MM.1S (cell line): ENCODE data around the gene TNP2.

ENCODE experiments used
- DNase-seq: peaks from one replicate; pipeline ENCODE4 v3.0.0-alpha.2; 2015
- H2AFZ ChIP-seq: fragments of 300-600 bp; sonication (generic); 2 replicates; pipeline ENCODE4 v1.6.0; 2016; ENCODE audit warnings: antibody characterized with exemption, low read length
- H3F3A ChIP-seq: fragments of 300-600 bp; sonication (generic); 2 replicates; pipeline ENCODE4 v1.6.1; 2016; ENCODE audit warnings: mild to moderate bottlenecking, antibody characterized with exemption, low read length, moderate library complexity, mixed read lengths; ENCODE audit not compliant: insufficient read depth
- H3K27ac ChIP-seq: fragments of 300-600 bp; sonication (generic); 2 replicates; pipeline ENCODE4 v1.5.1; 2016; ENCODE audit warnings: mild to moderate bottlenecking, low read length
- H3K27me3 ChIP-seq: fragments of 300-600 bp; sonication (generic); replicated peaks from 2 replicates; pipeline ENCODE4 v1.6.0; 2016; ENCODE audit warnings: low read length; ENCODE audit not compliant: insufficient read depth
- H3K36me3 ChIP-seq: fragments of 300-600 bp; sonication (generic); replicated peaks from 2 replicates; pipeline ENCODE4 v1.6.1; 2016; ENCODE audit warnings: mild to moderate bottlenecking, low read length, mixed read lengths; ENCODE audit not compliant: insufficient read depth
- H3K4me1 ChIP-seq: fragments of 300-600 bp; sonication (generic); 2 replicates; pipeline ENCODE4 v1.6.1; 2016; ENCODE audit warnings: low read length, mixed read lengths
- H3K4me2 ChIP-seq: fragments of 300-600 bp; sonication (generic); 2 replicates; pipeline ENCODE4 v1.6.0; 2016; ENCODE audit warnings: low read depth, low read length
- H3K4me3 ChIP-seq: fragments of 300-600 bp; sonication (generic); 2 replicates; pipeline ENCODE4 v1.5.1; 2016; ENCODE audit warnings: low read length, mixed read lengths
- H3K79me2 ChIP-seq: fragments of 300-600 bp; sonication (generic); 2 replicates; pipeline ENCODE4 v1.6.1; 2016; ENCODE audit warnings: mixed run types, low read length, mixed read lengths
- H3K9ac ChIP-seq: fragments of 300-600 bp; sonication (generic); 2 replicates; pipeline ENCODE4 v1.6.1; 2016; ENCODE audit warnings: low read length, mixed read lengths
- H3K9me2 ChIP-seq: fragments of 300-600 bp; sonication (generic); replicated peaks from 2 replicates; pipeline ENCODE4 v1.6.1; 2016; ENCODE audit warnings: mild to moderate bottlenecking, low read length, mixed read lengths; ENCODE audit not compliant: insufficient read depth
- H3K9me3 ChIP-seq: fragments of 300-600 bp; sonication (generic); replicated peaks from 2 replicates; pipeline ENCODE4 v1.6.1; 2016; ENCODE audit warnings: mild to moderate bottlenecking, low read length, mixed read lengths; ENCODE audit not compliant: insufficient read depth
- H4K20me1 ChIP-seq: fragments of 300-600 bp; sonication (generic); 2 replicates; pipeline ENCODE4 v1.6.1; 2016; ENCODE audit warnings: mild to moderate bottlenecking, low read length, moderate library complexity, mixed read lengths; ENCODE audit not compliant: insufficient read depth
- EZH2 ChIP-seq: fragments of 300-600 bp; sonication (generic); optimal IDR thresholded peaks from 2 replicates; pipeline ENCODE3; 2017; ENCODE audit warnings: low read depth, mild to moderate bottlenecking, antibody characterized with exemption, low read length, mixed read lengths
- EZH2phosphoT487 ChIP-seq: fragments of 300-600 bp; sonication (generic); IDR thresholded peaks from 2 replicates; pipeline ENCODE4 v1.6.1; 2018; ENCODE audit warnings: antibody characterized with exemption, low read length
- TF ChIP-seq, protein P1 (sequence below): fragments of 300-600 bp; sonication (generic); IDR thresholded peaks from 2 replicates; pipeline ENCODE4 v1.5.1; 2016; ENCODE audit warnings: antibody characterized with exemption, low read length, mixed read lengths

Gene TNP2

GRCh38 chr16:11258553-11259492 is 10.3 kb downstream of the TNP2 start:
- Histone ChIP-seq H3K9ac (peak overlapping the region; percentile 35; the same call in 1 of the 2 replicates), H3K9me3 (no peaks in the 10 kb centered on the region), H3K4me1 (peaks cover 22% of the 10 kb centered on the region), H3K27ac (peak overlapping the region; percentile 63; the same call in 1 of the 2 replicates), H3K9me2 (no peaks in the 10 kb centered on the region), H3K79me2 (peaks cover 4% of the 10 kb centered on the region), H2AFZ (peak overlapping the region; percentile 18; the same call in 1 of the 2 replicates), H3K27me3 (no peaks in the 10 kb centered on the region), H3K4me2 (peak overlapping the region; percentile 69), H3F3A (peaks cover 34% of the 10 kb centered on the region), H3K4me3 (peak overlapping the region; percentile 35), H4K20me1 (no peaks in the 10 kb centered on the region), H3K36me3 (no peaks in the 10 kb centered on the region)
- DNase-seq = peak; percentile 96
- TF ChIP-seq EZH2phosphoT487 = no peak
- no peak for TF ChIP-seq EZH2
- TF ChIP-seq, protein P1, sequence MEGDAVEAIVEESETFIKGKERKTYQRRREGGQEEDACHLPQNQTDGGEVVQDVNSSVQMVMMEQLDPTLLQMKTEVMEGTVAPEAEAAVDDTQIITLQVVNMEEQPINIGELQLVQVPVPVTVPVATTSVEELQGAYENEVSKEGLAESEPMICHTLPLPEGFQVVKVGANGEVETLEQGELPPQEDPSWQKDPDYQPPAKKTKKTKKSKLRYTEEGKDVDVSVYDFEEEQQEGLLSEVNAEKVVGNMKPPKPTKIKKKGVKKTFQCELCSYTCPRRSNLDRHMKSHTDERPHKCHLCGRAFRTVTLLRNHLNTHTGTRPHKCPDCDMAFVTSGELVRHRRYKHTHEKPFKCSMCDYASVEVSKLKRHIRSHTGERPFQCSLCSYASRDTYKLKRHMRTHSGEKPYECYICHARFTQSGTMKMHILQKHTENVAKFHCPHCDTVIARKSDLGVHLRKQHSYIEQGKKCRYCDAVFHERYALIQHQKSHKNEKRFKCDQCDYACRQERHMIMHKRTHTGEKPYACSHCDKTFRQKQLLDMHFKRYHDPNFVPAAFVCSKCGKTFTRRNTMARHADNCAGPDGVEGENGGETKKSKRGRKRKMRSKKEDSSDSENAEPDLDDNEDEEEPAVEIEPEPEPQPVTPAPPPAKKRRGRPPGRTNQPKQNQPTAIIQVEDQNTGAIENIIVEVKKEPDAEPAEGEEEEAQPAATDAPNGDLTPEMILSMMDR = no peak

DNA sequence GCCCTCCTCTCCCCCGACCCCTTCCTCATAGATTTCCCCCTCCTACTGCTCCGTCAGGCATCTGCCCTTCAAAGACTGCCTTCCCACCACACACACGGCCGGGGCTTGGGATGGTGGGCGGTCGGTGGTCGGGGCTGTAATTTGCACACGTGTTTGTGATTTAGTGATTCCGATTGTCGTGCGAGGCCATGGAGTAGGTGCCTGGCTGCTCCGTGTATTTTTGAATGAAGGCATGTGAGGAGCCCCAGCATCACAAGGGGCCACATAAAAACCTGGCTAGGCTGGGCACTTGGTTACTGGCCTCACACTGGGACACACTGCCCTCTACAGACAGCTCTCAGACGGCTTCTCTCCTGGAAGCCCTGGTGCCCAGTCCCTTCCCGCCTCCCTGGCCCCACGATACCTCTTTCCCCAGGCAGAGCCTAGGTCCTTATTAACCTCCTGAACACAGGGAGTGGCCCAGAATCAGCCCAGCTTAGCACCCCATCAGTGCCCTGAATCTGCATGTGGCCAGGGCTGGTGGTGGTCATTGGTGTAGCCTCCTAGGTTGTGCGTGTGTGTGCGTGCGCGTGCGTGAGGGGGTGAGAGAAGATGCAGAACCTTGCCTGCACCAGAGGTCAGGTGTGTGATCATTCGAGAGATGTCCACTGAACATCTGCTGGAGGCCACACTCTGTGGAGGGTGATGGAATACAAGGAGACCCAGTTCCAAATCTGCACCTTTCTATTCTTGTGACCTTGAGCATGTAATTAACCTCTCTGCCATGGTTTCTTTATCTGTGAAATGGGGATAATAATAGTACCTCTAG is 11.8 kb downstream of the TNP2 start:
- Histone ChIP-seq H3K79me2 (peaks cover 4% of the 10 kb centered on the region), H3K9me2 (no peaks in the 10 kb centered on the region), H3K4me3 (peak overlapping the region; percentile 87), H3K27me3 (no peaks in the 10 kb centered on the region), H3K4me1 (peaks cover 22% of the 10 kb centered on the region), H3F3A (peaks cover 34% of the 10 kb centered on the region), H3K27ac (peak overlapping the region; percentile 90; the same call in 1 of the 2 replicates), H2AFZ (peak overlapping the region; percentile 66; the same call in 1 of the 2 replicates), H3K4me2 (peak overlapping the region; percentile 99), H3K9ac (peak overlapping the region; percentile 95), H3K9me3 (no peaks in the 10 kb centered on the region), H4K20me1 (no peaks in the 10 kb centered on the region), H3K36me3 (no peaks in the 10 kb centered on the region)
- TF ChIP-seq EZH2 (no peak), EZH2phosphoT487 (no peak)
- TF ChIP-seq, protein P1 = peak; percentile 69
- DNase-seq = peak; percentile 68

DNA sequence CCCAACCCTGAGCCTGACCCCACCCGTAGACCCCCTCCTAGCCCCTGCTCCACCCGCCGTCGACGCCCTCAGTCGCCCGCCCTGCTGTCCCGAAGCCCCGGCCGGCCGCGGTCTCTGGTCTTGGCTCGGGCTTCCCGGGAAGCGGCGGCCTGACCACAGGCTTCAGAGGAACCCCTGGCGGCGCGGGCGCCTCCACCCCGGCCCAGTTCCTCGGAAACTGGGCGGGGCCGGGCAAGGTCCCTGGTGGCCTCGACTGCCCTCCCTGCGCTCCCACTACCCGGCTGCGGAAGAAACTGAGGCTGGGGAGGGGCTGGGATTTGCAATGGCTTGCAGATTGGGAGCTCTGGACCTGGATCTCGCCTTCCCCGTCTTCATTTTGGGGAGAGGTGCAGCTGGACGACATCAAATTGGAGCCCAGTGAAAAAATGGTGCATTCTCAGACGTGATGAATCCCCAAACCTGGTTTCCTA is 12.4 kb downstream of the TNP2 start:
- no peak for DNase-seq
- peak overlapping the region; percentile 90 for H3K27ac ChIP-seq
- no peaks in the 10 kb centered on the region for H3K9me3 ChIP-seq
- no peak for TF ChIP-seq EZH2
- TF ChIP-seq, protein P1 = no peak
- peaks cover 34% of the 10 kb centered on the region for H3F3A ChIP-seq
- H3K4me3 ChIP-seq = peak overlapping the region; percentile 87
- peak overlapping the region; percentile 95 for H3K9ac ChIP-seq
- peaks cover 22% of the 10 kb centered on the region for H3K4me1 ChIP-seq
- H2AFZ ChIP-seq = peak overlapping the region; percentile 42
- H3K27me3 ChIP-seq = no peaks in the 10 kb centered on the region
- H3K9me2 ChIP-seq = no peaks in the 10 kb centered on the region
- H4K20me1 ChIP-seq = no peaks in the 10 kb centered on the region
- H3K36me3 ChIP-seq = no peaks in the 10 kb centered on the region
- H3K4me2 ChIP-seq = peak overlapping the region; percentile 99
- H3K79me2 ChIP-seq = peaks cover 4% of the 10 kb centered on the region
